Measurements from ENCODE around the gene RUNX2. TPM values are rescaled to one million over a fixed set of nuclear protein-coding genes. Genes with fewer than 3 reads are reported as not detected.
A peak's percentile ranks its signal among the peaks of the same experiment; 100 is the strongest.

RUNX2 gene
- total RNA-seq, 2 experiments from 2014 or later, result 33.4 to 34.9 TPM

DNA sequence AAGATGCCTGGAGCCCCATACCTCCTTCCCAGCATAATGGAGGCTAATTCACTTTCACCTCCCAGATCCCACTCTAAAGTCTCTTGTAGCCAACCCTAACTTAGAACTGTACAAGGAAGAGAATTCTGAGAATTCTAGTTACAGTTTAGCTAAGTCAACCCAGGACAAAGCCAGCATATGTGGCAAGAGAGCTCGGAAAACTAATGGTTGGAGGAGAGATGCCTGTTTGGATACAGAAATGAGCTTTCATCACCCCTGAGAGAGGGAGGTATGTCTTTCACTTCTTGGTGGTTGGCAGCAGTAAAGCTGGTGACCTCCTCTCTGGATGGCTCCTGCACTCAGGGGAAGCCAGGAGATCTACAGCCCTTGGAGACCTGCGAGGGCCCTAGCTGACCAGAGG lies 302.2 kb downstream of the RUNX2 start:
- ChIA-PET CTCF (interaction anchor here (1.5 kb wide), 1 partner anchor 84 kb away, joined by 3 read pairs; no protein-coding TSS in a partner anchor), POLR2A (interaction anchor here (0.6 kb wide), 1 partner anchor 52 kb away, joined by 3 read pairs; no protein-coding TSS in a partner anchor)

DNA sequence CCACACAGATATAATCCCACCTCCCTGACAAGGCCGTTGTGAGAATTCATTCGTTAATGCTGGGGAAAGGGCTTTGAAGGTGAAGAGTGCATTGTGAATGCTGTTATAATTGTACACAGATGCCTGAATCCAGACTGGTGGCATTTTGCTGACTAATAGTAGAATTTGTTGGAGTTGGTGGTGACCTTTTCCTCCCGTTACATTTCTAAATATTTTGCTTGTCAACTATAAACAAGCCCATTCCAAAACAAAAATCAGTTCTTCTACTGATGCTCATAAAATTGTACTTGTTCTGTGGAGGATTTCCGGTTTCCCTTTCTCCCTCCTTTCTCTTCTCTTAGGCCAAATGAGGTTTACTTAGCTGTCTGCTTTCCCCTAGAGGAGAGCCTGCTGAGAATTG lies 302.7 kb downstream of the RUNX2 start:
- CTCF ChIA-PET, result interaction anchor here (1.5 kb wide), 1 partner anchor 84 kb away, joined by 3 read pairs; no protein-coding TSS in a partner anchor
- Mint-ChIP-seq H3K36me3 (no peaks in the 10 kb centered on the region), H3K27me3 (no peaks in the 10 kb centered on the region), H3K4me3 (no peak overlapping the region), H3K27ac (no peak overlapping the region), H3K9me3 (no peaks in the 10 kb centered on the region), H3K4me1 (ENCODE audit: low read depth) (peaks cover 39% of the 10 kb centered on the region)
- intact Hi-C loops (cut with micrococcal nuclease), result no loop called here
- no peak for DNase-seq
- POLR2A ChIA-PET, result interaction anchor here (0.6 kb wide), 1 partner anchor 51 kb away, joined by 3 read pairs; no protein-coding TSS in a partner anchor

More for the DNA sequence above, 302.2 kb downstream of the RUNX2 start:
- H3K27me3 Mint-ChIP-seq, result no peaks in the 10 kb centered on the region
- no peak overlapping the region for H3K4me3 Mint-ChIP-seq
- no peak overlapping the region for H3K27ac Mint-ChIP-seq
- intact Hi-C loops (cut with micrococcal nuclease), result no loop called here
- H3K36me3 Mint-ChIP-seq, result no peaks in the 10 kb centered on the region
- peaks cover 44% of the 10 kb centered on the region for H3K4me1 Mint-ChIP-seq (ENCODE audit: low read depth)
- DNase-seq, result no peak
- no peaks in the 10 kb centered on the region for H3K9me3 Mint-ChIP-seq

DNA sequence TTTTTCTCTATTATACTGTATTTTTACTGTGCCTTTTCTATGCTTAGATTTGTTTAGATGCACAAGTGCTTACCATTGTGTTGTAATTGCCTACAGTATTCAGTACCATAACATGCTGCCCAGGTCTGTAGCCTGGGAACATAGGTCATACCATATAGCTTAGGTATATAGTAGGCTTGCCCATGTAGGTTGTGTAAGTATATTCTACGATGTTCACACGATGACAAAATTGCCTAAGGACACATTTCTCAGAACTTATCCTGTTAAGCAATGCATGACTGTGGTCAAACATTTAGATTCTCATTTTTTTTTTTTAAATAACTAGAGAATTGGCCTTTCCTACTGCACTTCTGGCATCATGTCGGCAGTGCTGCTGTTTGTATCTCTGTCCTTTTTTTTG lies 303.3 kb downstream of the RUNX2 start:
- DNase-seq, result no peak
- ChIA-PET CTCF (interaction anchor here (1.5 kb wide), 1 partner anchor 83 kb away, joined by 3 read pairs; no protein-coding TSS in a partner anchor), POLR2A (no interaction called here)
- peaks cover 33% of the 10 kb centered on the region for H3K4me1 Mint-ChIP-seq (ENCODE audit: low read depth)
- H3K4me3 Mint-ChIP-seq, result no peak overlapping the region
- no peak overlapping the region for H3K27ac Mint-ChIP-seq
- H3K9me3 Mint-ChIP-seq, result no peaks in the 10 kb centered on the region
- intact Hi-C loops (cut with micrococcal nuclease), result no loop called here
- H3K27me3 Mint-ChIP-seq, result no peaks in the 10 kb centered on the region
- no peaks in the 10 kb centered on the region for H3K36me3 Mint-ChIP-seq

DNA sequence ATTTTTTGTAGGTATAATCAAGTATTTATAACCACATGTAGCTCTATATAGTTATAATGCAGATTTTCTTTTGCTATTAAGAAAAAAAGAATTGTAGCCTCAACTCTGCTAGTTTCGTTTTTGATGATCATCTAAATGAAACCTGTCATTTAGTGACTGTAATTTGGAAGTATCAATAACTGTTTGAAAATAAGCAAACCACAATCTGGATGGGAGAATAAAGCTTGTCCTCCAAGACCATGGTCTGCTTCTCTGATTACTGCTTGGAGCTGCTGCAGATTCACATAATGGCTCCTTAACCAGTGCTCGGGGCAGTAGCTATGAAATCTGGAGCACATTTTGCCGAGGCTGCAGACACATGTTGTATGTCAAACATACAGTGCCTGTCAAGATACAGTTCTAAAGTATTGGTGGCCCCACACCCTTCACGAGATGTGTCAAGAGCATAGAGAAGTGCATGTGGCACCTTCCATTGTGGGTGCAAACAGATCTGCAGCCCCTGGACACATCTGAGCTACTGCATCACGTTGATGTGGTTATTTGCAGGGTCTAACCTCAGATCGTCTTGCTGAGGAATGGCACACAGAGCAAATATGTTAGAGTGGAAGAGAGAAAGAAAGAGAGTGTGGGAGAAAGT lies 305.3 kb downstream of the RUNX2 start:
- no peaks in the 10 kb centered on the region for H3K9me3 Mint-ChIP-seq
- H3K4me1 Mint-ChIP-seq (ENCODE audit: low read depth), result peaks cover 14% of the 10 kb centered on the region
- H3K27me3 Mint-ChIP-seq, result no peaks in the 10 kb centered on the region
- CTCF ChIA-PET, result no interaction called here
- peak; percentile 17 for DNase-seq
- peak overlapping the region; percentile 7 for H3K4me3 Mint-ChIP-seq
- no peaks in the 10 kb centered on the region for H3K36me3 Mint-ChIP-seq
- no peak overlapping the region for H3K27ac Mint-ChIP-seq
- intact Hi-C loops (cut with micrococcal nuclease), result no loop called here
- POLR2A ChIA-PET, result interaction anchor here (0.8 to 1.0 kb wide), 2 partner anchors 12 to 28 kb away, joined by 3 read pairs; no protein-coding TSS in a partner anchor

DNA sequence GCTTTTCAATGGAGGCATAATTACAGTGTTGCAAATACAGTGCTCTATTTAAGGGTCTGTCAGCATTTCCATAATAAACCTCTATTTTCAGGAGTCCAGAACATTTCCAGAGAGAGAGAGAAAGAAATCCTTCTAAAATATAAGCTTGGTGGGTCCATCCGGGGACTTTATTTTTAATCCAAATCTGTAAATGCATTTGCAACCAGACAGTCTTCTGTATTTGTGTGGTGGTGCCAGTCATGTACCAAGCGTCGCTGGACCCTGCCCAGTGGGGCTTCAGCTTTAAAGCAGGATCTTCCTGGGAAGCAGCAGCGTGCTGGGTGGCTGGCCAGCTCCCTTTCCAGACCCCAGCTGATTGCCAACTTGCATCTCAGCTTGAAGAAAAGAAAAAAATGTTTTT lies 306.1 kb downstream of the RUNX2 start:
- H3K4me3 Mint-ChIP-seq, result no peak overlapping the region
- H3K27ac Mint-ChIP-seq, result no peak overlapping the region
- peaks cover 7% of the 10 kb centered on the region for H3K4me1 Mint-ChIP-seq (ENCODE audit: low read depth)
- ChIA-PET POLR2A (no interaction called here), CTCF (no interaction called here)
- H3K36me3 Mint-ChIP-seq, result no peaks in the 10 kb centered on the region
- DNase-seq, result no peak
- intact Hi-C loops (cut with micrococcal nuclease), result no loop called here
- no peaks in the 10 kb centered on the region for H3K27me3 Mint-ChIP-seq
- H3K9me3 Mint-ChIP-seq, result no peaks in the 10 kb centered on the region

DNA sequence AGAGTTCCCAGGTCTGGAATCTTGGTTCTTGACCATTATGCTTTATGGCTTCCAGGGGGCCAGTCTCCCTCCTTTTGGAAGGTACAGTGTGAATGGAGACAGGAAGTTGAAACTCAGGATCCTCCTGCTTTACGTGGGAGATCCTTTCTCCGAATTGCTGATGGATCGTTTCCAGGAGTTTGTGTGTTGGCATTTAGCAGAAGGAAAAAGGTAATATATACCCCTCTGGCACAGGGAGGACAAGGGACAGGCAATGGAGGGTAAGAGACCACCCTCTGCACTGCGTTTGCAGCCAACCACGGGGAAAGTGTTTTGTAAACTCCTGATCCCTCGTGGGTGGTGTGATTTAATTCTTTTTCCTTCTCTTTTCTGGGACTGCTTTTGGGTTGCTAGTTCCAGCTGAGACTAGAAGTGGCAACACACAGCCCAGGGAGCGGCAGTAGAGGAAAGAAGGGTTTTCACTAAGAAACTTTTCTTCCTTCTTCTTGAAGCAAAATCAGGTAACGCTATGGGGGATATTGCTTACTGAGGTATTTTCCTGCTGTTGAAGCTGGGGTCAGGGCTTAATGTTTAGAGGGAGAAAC lies 307.2 kb downstream of the RUNX2 start:
- no peak overlapping the region for H3K4me3 Mint-ChIP-seq
- ChIA-PET POLR2A (no interaction called here), CTCF (no interaction called here)
- H3K27me3 Mint-ChIP-seq, result no peaks in the 10 kb centered on the region
- DNase-seq, result no peak
- no peak overlapping the region for H3K27ac Mint-ChIP-seq
- H3K9me3 Mint-ChIP-seq, result no peaks in the 10 kb centered on the region
- H3K4me1 Mint-ChIP-seq (ENCODE audit: low read depth), result peaks cover 7% of the 10 kb centered on the region
- intact Hi-C loops (cut with micrococcal nuclease), result no loop called here
- H3K36me3 Mint-ChIP-seq, result no peaks in the 10 kb centered on the region

DNA sequence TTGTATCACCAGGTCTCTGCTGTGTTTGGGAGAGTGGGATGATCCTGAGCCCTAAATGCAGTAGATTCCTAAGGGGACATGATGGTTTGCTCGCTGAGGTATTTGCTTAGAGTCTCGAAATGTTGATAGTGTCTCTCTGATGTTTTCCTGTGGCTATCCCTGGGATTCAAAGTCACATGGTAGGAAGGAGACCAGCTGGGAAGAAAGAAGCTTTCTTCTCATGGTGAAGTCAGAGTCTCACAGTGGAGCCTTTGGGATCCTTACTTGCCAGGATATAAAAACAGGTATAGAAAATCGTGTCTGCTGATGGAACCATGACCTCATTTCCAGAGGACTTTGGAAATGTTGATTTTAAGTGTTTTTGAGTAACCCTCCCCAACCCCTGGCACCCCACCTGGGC lies 308.9 kb downstream of the RUNX2 start:
- H3K4me1 Mint-ChIP-seq (ENCODE audit: low read depth), result peaks cover 7% of the 10 kb centered on the region
- POLR2A ChIA-PET, result no interaction called here
- H3K4me3 Mint-ChIP-seq, result no peak overlapping the region
- CTCF ChIA-PET, result no interaction called here
- H3K9me3 Mint-ChIP-seq, result no peaks in the 10 kb centered on the region
- no peak overlapping the region for H3K27ac Mint-ChIP-seq
- H3K36me3 Mint-ChIP-seq, result no peaks in the 10 kb centered on the region
- intact Hi-C loops (cut with micrococcal nuclease), result no loop called here
- no peak for DNase-seq
- H3K27me3 Mint-ChIP-seq, result no peaks in the 10 kb centered on the region

DNA sequence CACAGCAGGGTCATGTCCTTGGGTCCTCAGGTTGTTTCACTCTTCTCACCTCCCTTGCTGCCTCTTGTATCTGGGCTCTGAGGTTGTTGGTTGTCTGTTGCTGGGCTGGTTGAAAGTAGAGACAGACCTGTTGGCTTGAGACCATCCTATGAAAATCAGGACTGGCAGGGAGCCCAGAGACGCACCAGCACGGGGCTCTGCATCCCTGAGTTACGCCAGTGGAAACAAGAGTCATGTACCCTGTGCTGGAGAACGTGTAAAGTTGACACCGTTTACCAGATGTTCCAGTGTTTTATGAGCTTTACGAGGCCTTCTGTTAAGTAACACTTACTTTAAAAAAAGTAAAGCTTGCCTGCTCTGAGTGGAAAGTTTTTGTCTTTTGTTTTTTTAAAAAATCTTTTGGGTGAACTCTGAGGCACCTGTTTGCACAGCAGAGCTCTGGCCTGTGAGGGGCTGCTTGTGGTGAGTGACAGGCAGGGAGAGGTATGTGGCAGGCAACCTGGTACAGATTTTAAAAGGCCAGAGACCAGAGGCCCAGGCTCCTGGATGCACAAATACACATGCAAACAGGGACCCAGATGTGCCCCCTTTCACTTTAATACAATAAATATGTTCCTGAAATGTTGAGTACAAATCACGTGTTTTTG lies 309.6 kb downstream of the RUNX2 start:
- POLR2A ChIA-PET, result no interaction called here
- peaks cover 7% of the 10 kb centered on the region for H3K4me1 Mint-ChIP-seq (ENCODE audit: low read depth)
- no peak overlapping the region for H3K4me3 Mint-ChIP-seq
- CTCF ChIA-PET, result no interaction called here
- H3K36me3 Mint-ChIP-seq, result no peaks in the 10 kb centered on the region
- H3K27ac Mint-ChIP-seq, result no peak overlapping the region
- H3K9me3 Mint-ChIP-seq, result no peaks in the 10 kb centered on the region
- intact Hi-C loops (cut with micrococcal nuclease), result no loop called here
- no peak for DNase-seq
- H3K27me3 Mint-ChIP-seq, result no peaks in the 10 kb centered on the region

DNA sequence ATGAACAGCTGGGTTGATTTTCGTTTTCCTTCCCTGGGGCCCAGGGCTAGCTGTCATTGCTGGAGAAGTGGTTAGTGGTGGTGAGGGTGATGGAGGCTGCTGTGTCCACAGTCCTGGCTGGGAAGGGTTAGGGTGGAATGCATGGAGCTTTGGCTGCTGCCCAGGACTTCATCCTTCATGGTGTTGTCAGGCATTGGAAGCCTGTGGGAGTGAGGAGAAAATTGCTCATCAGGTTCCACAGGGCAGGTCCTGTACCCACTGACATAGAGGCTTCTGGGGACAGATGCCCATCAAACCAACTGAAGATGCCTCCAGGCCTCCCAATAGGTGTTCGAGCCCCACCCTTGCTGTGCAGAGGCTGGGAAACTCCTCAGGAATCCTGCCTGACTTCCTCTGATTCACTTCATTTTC lies 312.0 kb downstream of the RUNX2 start:
- Mint-ChIP-seq H3K27ac (no peak overlapping the region), H3K9me3 (no peaks in the 10 kb centered on the region), H3K36me3 (no peaks in the 10 kb centered on the region), H3K27me3 (no peaks in the 10 kb centered on the region), H3K4me3 (no peak overlapping the region), H3K4me1 (ENCODE audit: low read depth) (peaks cover 6% of the 10 kb centered on the region)
- intact Hi-C loops (cut with micrococcal nuclease), result no loop called here
- POLR2A ChIA-PET, result no interaction called here
- CTCF ChIA-PET, result no interaction called here
- DNase-seq, result no peak

DNA sequence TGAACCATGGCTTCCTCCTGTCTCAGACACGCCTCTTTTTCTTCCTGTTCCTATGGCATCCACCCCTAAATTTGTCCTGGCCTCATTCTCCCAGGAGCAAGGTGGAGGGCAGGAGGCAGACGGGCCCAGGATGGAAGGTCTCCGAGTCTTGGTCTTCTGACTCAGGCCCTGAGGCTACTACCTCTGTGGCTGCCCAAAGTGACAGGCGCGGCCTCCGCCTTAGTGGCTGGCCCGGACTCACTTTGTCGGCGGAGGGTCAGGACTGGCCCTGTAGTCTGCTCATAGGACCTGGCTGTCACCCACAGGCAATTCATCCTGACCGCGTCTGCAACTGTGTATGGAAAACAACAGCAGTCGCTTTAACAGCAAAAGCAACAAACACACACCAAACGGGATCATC lies 312.7 kb downstream of the RUNX2 start:
- Mint-ChIP-seq H3K4me3 (no peak overlapping the region), H3K4me1 (ENCODE audit: low read depth) (peaks cover 11% of the 10 kb centered on the region), H3K36me3 (peaks cover 1% of the 10 kb centered on the region), H3K27ac (no peak overlapping the region), H3K27me3 (no peaks in the 10 kb centered on the region), H3K9me3 (no peaks in the 10 kb centered on the region)
- intact Hi-C loops (cut with micrococcal nuclease), result no loop called here
- CTCF ChIA-PET, result no interaction called here
- no peak for DNase-seq
- POLR2A ChIA-PET, result no interaction called here

DNA sequence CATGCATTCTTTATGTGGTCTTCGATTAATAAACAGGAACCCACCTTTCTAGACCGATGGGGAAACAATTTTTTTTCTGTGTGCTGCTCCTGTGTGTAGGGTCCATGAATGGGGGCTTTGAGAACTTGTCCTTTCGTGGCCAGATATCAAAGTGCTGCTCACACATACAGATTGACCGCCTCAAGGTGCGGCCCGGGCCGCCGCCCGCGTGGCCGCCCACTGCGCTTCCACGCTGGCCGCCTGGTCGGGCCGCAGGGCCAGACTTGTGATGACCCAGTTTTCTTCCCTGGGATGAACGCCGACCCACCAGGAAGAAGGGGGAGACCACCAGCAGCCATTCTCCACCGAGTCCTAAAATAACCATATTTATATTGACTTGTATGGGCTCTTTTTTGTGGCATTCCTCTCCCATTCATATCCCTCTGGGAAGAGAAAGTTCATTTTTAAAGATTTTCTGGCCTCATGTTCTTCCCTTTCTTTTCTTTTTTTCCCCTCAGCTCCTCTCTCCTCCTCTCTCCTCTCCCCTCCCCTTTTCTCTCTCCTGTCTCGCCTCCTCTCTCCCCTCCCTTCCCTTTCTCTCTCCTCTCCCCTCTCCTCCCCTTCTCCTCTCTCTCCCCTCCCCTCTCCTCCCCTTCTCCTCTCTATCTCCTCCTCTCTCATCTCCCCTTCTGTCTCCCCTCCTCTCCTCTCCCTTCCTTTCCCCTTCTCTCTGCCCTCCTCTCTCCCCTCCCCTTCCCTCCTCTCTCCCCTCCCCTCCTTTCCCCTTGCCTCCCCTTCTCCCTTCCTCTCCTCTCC lies 314.4 kb downstream of the RUNX2 start:
- Mint-ChIP-seq H3K9me3 (no peaks in the 10 kb centered on the region), H3K27ac (no peak overlapping the region), H3K4me1 (ENCODE audit: low read depth) (peaks cover 21% of the 10 kb centered on the region), H3K4me3 (no peak overlapping the region), H3K27me3 (no peaks in the 10 kb centered on the region), H3K36me3 (peaks cover 1% of the 10 kb centered on the region)
- ChIA-PET CTCF (interaction anchor here (0.6 kb wide), 1 partner anchor 261 kb away, joined by 5 read pairs; no protein-coding TSS in a partner anchor), POLR2A (no interaction called here)
- no peak for DNase-seq
- intact Hi-C loops (cut with micrococcal nuclease), result no loop called here

DNA sequence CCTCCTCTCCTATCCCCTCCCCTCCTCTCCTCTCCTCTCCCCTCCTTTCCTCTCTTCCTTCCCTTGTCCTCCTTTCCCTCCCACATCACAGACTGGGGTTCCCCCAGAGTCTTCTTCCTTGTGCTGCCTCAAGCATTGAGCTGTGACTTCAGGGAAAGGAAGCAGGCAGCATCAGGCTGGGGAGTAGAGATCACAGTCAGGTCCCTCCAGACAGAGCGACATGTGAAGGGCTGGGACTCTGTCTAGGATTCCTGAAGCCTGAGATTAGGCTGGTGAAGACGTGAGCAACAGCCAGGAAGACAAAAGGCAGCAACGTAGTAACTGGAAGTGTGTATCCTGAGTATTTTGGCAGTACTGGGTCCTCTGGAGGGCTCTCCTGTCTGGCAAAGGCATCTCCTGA lies 315.0 kb downstream of the RUNX2 start:
- intact Hi-C loops (cut with micrococcal nuclease), result no loop called here
- no peak overlapping the region for H3K4me3 Mint-ChIP-seq
- H3K4me1 Mint-ChIP-seq (ENCODE audit: low read depth), result peaks cover 25% of the 10 kb centered on the region
- H3K36me3 Mint-ChIP-seq, result peaks cover 1% of the 10 kb centered on the region
- no peak for DNase-seq
- ChIA-PET CTCF (no interaction called here), POLR2A (no interaction called here)
- no peaks in the 10 kb centered on the region for H3K9me3 Mint-ChIP-seq
- H3K27me3 Mint-ChIP-seq, result no peaks in the 10 kb centered on the region
- no peak overlapping the region for H3K27ac Mint-ChIP-seq
